Measurements from ENCODE around the gene KRT79. TPM values are rescaled to one million over a fixed set of nuclear protein-coding genes. Genes with fewer than 3 reads are reported as not detected.

KRT79 gene
- total and polyA plus RNA-seq, 4 donors, result 0.02 to 1.5 (median 0.12) TPM; not detected in 1

GRCh38 chr12:52818887-52819420 is 15.2 kb downstream of the KRT79 start:
- DNase-seq (peak in 2 of 3 donors; percentile 20 to 48), ATAC-seq (ENCODE audit: insufficient read depth, low FRiP score) (no peak)
- peaks cover 0 to 28% (median 5%) of the 10 kb centered on the region in 5 donors for H3K4me1 ChIP-seq (ENCODE audit: control insufficient read depth in 5 of 5, insufficient read depth in 5 of 5, low read length in 5 of 5)
- H3K4me3 ChIP-seq, result no peak overlapping the region
- no peak overlapping the region for H3K27ac ChIP-seq (ENCODE audit: low read depth in 1 of 2, low read length in 1 of 2)
- peaks cover 3 to 26% (median 3%) of the 10 kb centered on the region in 3 donors for H3K27me3 ChIP-seq (ENCODE audit: control insufficient read depth in 3 of 3, insufficient read depth in 3 of 3, low read length in 2 of 3)
- WGBS, 2 donors, result 55 to 79% methylated on average over 7 of the region's 7 CpGs
- TF ChIP-seq, protein P1, sequence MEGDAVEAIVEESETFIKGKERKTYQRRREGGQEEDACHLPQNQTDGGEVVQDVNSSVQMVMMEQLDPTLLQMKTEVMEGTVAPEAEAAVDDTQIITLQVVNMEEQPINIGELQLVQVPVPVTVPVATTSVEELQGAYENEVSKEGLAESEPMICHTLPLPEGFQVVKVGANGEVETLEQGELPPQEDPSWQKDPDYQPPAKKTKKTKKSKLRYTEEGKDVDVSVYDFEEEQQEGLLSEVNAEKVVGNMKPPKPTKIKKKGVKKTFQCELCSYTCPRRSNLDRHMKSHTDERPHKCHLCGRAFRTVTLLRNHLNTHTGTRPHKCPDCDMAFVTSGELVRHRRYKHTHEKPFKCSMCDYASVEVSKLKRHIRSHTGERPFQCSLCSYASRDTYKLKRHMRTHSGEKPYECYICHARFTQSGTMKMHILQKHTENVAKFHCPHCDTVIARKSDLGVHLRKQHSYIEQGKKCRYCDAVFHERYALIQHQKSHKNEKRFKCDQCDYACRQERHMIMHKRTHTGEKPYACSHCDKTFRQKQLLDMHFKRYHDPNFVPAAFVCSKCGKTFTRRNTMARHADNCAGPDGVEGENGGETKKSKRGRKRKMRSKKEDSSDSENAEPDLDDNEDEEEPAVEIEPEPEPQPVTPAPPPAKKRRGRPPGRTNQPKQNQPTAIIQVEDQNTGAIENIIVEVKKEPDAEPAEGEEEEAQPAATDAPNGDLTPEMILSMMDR (IDR thresholded peaks at IDR 0.05; ENCODE audit: control extremely low read depth, extremely low read depth), result no peak
- H3K9ac ChIP-seq (ENCODE audit: insufficient read depth in 1 of 2, low read length in 2 of 2), result no peak overlapping the region
- no peaks in the 10 kb centered on the region for H3K36me3 ChIP-seq (ENCODE audit: control insufficient read depth in 4 of 4, insufficient read depth in 4 of 4, low read length in 4 of 4)
- no peaks in the 10 kb centered on the region for H3K9me3 ChIP-seq (ENCODE audit: control insufficient read depth in 4 of 4, insufficient read depth in 3 of 4, low read length in 3 of 4)

- ATAC-seq (ENCODE audit: insufficient read depth, low FRiP score) (no peak), DNase-seq (peak; percentile 67 to 78 (median 70))
- TF ChIP-seq, protein P1 (IDR thresholded peaks at IDR 0.05; ENCODE audit: control extremely low read depth, extremely low read depth), result no peak
- H3K27ac ChIP-seq (ENCODE audit: low read depth in 1 of 2, low read length in 1 of 2), result no peak overlapping the region
- WGBS, 2 donors, result 44 to 52% methylated on average over 7 of the region's 7 CpGs
- H3K4me3 ChIP-seq, result no peak overlapping the region
- no peaks in the 10 kb centered on the region for H3K9me3 ChIP-seq (ENCODE audit: control insufficient read depth in 4 of 4, insufficient read depth in 3 of 4, low read length in 3 of 4)
- no peak overlapping the region for H3K9ac ChIP-seq (ENCODE audit: insufficient read depth in 1 of 2, low read length in 2 of 2)
- H3K36me3 ChIP-seq (ENCODE audit: control insufficient read depth in 4 of 4, insufficient read depth in 4 of 4, low read length in 4 of 4), result no peaks in the 10 kb centered on the region
- H3K27me3 ChIP-seq (ENCODE audit: control insufficient read depth in 3 of 3, insufficient read depth in 3 of 3, low read length in 2 of 3), result peaks cover 0 to 24% (median 3%) of the 10 kb centered on the region in 3 donors
- peaks cover 0 to 33% (median 8%) of the 10 kb centered on the region in 5 donors for H3K4me1 ChIP-seq (ENCODE audit: control insufficient read depth in 5 of 5, insufficient read depth in 5 of 5, low read length in 5 of 5)
These were observed 15.7 kb downstream of the KRT79 start for GRCh38 chr12:52818388-52818787.

DNA sequence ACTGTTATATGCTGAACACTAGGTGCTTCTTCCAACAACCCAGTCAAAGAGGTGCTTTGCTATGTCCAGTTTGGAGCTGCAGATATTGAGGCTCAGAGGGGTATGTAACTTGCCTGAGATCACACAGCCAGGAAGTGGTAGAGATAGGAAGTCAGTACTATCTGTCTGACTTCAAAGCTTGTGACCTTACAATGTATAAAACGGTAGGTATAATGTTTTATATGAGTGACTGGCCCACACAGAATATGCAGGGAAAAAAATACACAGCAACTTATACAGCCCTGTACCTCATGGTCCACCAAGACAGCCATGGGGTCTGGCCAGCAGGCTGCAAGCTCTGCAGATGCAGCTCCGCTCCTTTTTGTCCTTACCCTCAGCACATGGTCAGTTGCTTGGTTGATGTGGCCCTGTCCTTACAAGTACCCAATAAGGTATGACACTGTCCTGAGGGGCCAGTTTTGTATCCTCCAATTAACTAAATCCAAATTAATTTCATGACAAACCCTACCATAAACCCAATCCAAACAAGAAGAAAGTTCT is 16.3 kb downstream of the KRT79 start:
- Histone ChIP-seq H3K9me3 (ENCODE audit: control insufficient read depth in 4 of 4, insufficient read depth in 3 of 4, low read length in 3 of 4) (no peaks in the 10 kb centered on the region), H3K9ac (ENCODE audit: insufficient read depth in 1 of 2, low read length in 2 of 2) (no peak overlapping the region), H3K4me3 (no peak overlapping the region), H3K4me1 (ENCODE audit: control insufficient read depth in 5 of 5, insufficient read depth in 5 of 5, low read length in 5 of 5) (peaks cover 0 to 33% (median 8%) of the 10 kb centered on the region in 5 donors), H3K27ac (ENCODE audit: low read depth in 1 of 2, low read length in 1 of 2) (no peak overlapping the region), H3K36me3 (ENCODE audit: control insufficient read depth in 4 of 4, insufficient read depth in 4 of 4, low read length in 4 of 4) (no peaks in the 10 kb centered on the region), H3K27me3 (ENCODE audit: control insufficient read depth in 3 of 3, insufficient read depth in 3 of 3, low read length in 2 of 3) (peaks cover 0 to 21% (median 3%) of the 10 kb centered on the region in 3 donors)
- TF ChIP-seq, protein P1 (IDR thresholded peaks at IDR 0.05; ENCODE audit: control extremely low read depth, extremely low read depth), result no peak
- ATAC-seq (ENCODE audit: insufficient read depth, low FRiP score) (no peak), DNase-seq (no peak)
- 76 to 85% methylated on average over 2 of the region's 2 CpGs for WGBS, 2 donors

Measured in lung (tissue), 12 donors.